A549 (cell line): ENCODE results near the gene GPR153. TPM values are rescaled to one million over a fixed set of nuclear protein-coding genes. Genes with fewer than 3 reads are reported as not detected.

ENCODE experiments used
- ATAC-seq, 2 experiments: fragments of 200-7000 bp in 1 of 2; fragments of >200 bp in 1 of 2; cut with Nextera tagmentation in 1 of 2; cut with Tn5 transposase in 1 of 2; 3 replicates each; pipeline versions ENCODE4 v1.8.0 to v1.9.1; 2018 to 2020; ENCODE audit warnings: mild to moderate bottlenecking in 1 of 2, moderate library complexity in 1 of 2
- CTCF ChIA-PET: fragments of 300-600 bp; sonication (Branson Sonifier 250); formaldehyde crosslinking; extraction: SDS; loops from one replicate; lab custom pipeline; 2021; ENCODE audit warnings: antibody characterized with exemption, inconsistent platforms; lab: Yijun Ruan, JAX
- POLR2A ChIA-PET: fragments of 350-600 bp; formaldehyde crosslinking; extraction: SDS; loops from one replicate; lab custom pipeline; 2021; ENCODE audit warnings: antibody characterized with exemption, inconsistent platforms; lab: Yijun Ruan, JAX
- DNase-seq, 2 experiments: peaks; one replicate each; pipeline versions ENCODE4 v3.0.0 to v3.0.0-alpha.2; 2011 to 2016; ENCODE audit warnings: low read depth in 1 of 2, low spot score in 1 of 2
- FAIRE-seq: peaks from 2 replicates; lab custom pipeline; 2011; peaks lifted over from hg19 to GRCh38; lab: Jason Lieb, UNC
- H3K27ac ChIP-seq, 2 experiments: fragments of >200 bp; sonication (Bioruptor Twin); formaldehyde crosslinking; 3 replicates each; pipeline ENCODE4 v1.5.1; 2016 to 2017
- H3K4me1 ChIP-seq: fragments of >200 bp; sonication (Bioruptor Twin); formaldehyde crosslinking; 3 replicates; pipeline ENCODE4 v1.6.1; 2016
- H3K4me2 ChIP-seq: fragments of >200 bp; sonication (Bioruptor Twin); formaldehyde crosslinking; 3 replicates; pipeline ENCODE4 v1.6.1; 2016
- H3K4me3 ChIP-seq: fragments of >200 bp; sonication (Bioruptor Twin); formaldehyde crosslinking; 3 replicates; pipeline ENCODE4 v1.5.1; 2016
- H3K9me3 ChIP-seq: fragments of >200 bp; sonication (Bioruptor Twin); formaldehyde crosslinking; 3 replicates; pipeline ENCODE4 v1.6.1; 2016
- BCL3 ChIP-seq: fragments of >200 bp; sonication (Bioruptor Twin); formaldehyde crosslinking; IDR thresholded peaks from 3 replicates; pipeline ENCODE4 v1.6.1; 2016
- EP300 ChIP-seq, 2 experiments: fragments of >200 bp; sonication (Bioruptor Twin); formaldehyde crosslinking; IDR thresholded peaks; 2 replicates in 1 of 2; 3 replicates in 1 of 2; pipeline ENCODE4 v1.6.1; 2016 to 2017
- HDAC2 ChIP-seq: fragments of 200-600 bp; sonication (generic); IDR thresholded peaks from 2 replicates; pipeline ENCODE4 v1.6.1; 2016
- HMGXB4 ChIP-seq: fragments of 250-450 bp; sonication (Bioruptor Pico); IDR thresholded peaks from 2 replicates; pipeline ENCODE4 v1.5.0; 2021; ENCODE audit warnings: mild to moderate bottlenecking, moderate library complexity, borderline replicate concordance
- HOXB13 ChIP-seq: fragments of 250-450 bp; sonication (Bioruptor Pico); IDR thresholded peaks from 2 replicates; pipeline ENCODE4 v1.5.0; 2020; ENCODE audit warnings: low read depth, mild to moderate bottlenecking, moderate library complexity
- HOXB5 ChIP-seq: fragments of 250-450 bp; sonication (Bioruptor Pico); IDR thresholded peaks from 2 replicates; pipeline ENCODE4 v1.5.0; 2020; ENCODE audit warnings: mild to moderate bottlenecking, moderate library complexity
- JUN ChIP-seq, 2 experiments: fragments of >200 bp; sonication (Bioruptor Twin); formaldehyde crosslinking; IDR thresholded peaks; 2 replicates in 1 of 2; 3 replicates in 1 of 2; pipeline ENCODE4 v1.6.1; 2016 to 2017
- KDM5A ChIP-seq: fragments of 200-600 bp; sonication (generic); IDR thresholded peaks from 2 replicates; pipeline ENCODE4 v1.6.1; 2016; ENCODE audit warnings: antibody characterized with exemption, mild to moderate bottlenecking
- MAZ ChIP-seq: fragments of 150-350 bp; IDR thresholded peaks from 2 replicates; pipeline ENCODE4 v1.6.1; 2014; ENCODE audit warnings: antibody characterized with exemption, low read depth, low read length, borderline replicate concordance
- MYC ChIP-seq: IDR thresholded peaks from 2 replicates; pipeline ENCODE4 v1.6.1; 2012; ENCODE audit warnings: mild to moderate bottlenecking, inconsistent platforms, low read length, improper control_type of control experiment, borderline replicate concordance
- NFE2L2 ChIP-seq: fragments of 150-350 bp; conservative IDR thresholded peaks from 2 replicates; pipeline ENCODE4 v1.6.1; 2014; ENCODE audit warnings: low read length
- NPAS2 ChIP-seq: fragments of 250-450 bp; sonication (Bioruptor Pico); IDR thresholded peaks from 2 replicates; pipeline ENCODE4 v1.8.0; 2022; ENCODE audit warnings: mild to moderate bottlenecking, moderate library complexity, borderline replicate concordance
- PBX3 ChIP-seq: IDR thresholded peaks from 2 replicates; pipeline ENCODE4 v1.6.1; 2012
- POLR2A ChIP-seq: IDR thresholded peaks from 2 replicates; pipeline ENCODE4 v1.6.1; 2012; ENCODE audit warnings: mild to moderate bottlenecking, low read length
- RARB ChIP-seq: fragments of 250-450 bp; sonication (Bioruptor Pico); IDR thresholded peaks from 2 replicates; pipeline ENCODE4 v1.8.0; 2021; ENCODE audit warnings: mild to moderate bottlenecking, moderate library complexity
- REST ChIP-seq: fragments of 200-600 bp; sonication (generic); IDR thresholded peaks from 2 replicates; pipeline ENCODE4 v1.6.1; 2016; ENCODE audit warnings: antibody characterized with exemption, mild to moderate bottlenecking, moderate library complexity
- SMC3 ChIP-seq: fragments of >200 bp; sonication (Bioruptor Twin); formaldehyde crosslinking; IDR thresholded peaks from 3 replicates; pipeline ENCODE4 v1.6.1; 2018; ENCODE audit warnings: inconsistent platforms
- SREBF2 ChIP-seq: fragments of 450-650 bp; IDR thresholded peaks from 2 replicates; pipeline ENCODE4 v1.6.1; 2014; ENCODE audit warnings: mild to moderate bottlenecking, moderate library complexity
- ZNF302 ChIP-seq: fragments of 250-450 bp; sonication (Bioruptor Pico); IDR thresholded peaks from 2 replicates; pipeline ENCODE4 v1.9.0; 2021; ENCODE audit warnings: inconsistent platforms, mild to moderate bottlenecking, moderate library complexity
- WGBS: methylation state at CpG from one replicate; pipeline ENCODE4 v1.1.6; 2017; ENCODE audit errors: missing lambda C conversion rate; 5-methylcytosine and 5-hydroxymethylcytosine counted together
- polyA plus RNA-seq, 4 experiments: library from polyadenylated mRNA; depleted of rRNA in 3 of 4; stranded (reverse); fragments of >200 nt; fragmentation: RNase III in 1 of 4; extraction: RNeasy Plus Mini Kit Qiagen cat#74134 plus additional on column Dnase treatment in 1 of 4; gene quantifications; 2 replicates in 3 of 4; 3 replicates in 1 of 4; pipeline ENCODE4 v1.2.3, GENCODE V29; 2011 to 2017

The GPR153 gene
- polyA plus RNA-seq, 2 of the 4 experiments (the other 2 are of a cell fraction) = 0.56 to 1.4 TPM

- FAIRE-seq (no peak), DNase-seq (no peak), ATAC-seq (no peak)
- WGBS = 91% methylated on average over 19 of the region's 23 CpGs
- ChIA-PET CTCF (interaction anchor here (1.6 kb wide), 1 partner anchor 48 kb away, joined by 5 read pairs; no protein-coding TSS in a partner anchor), POLR2A (no interaction called here)
- no peak overlapping the region for H3K27ac ChIP-seq
- H3K4me2 ChIP-seq = no peak overlapping the region
- H3K4me1 ChIP-seq = no peaks in the 10 kb centered on the region; the same call in 2 of the 3 replicates
- no peak for TF ChIP-seq SREBF2
- no peak for TF ChIP-seq KDM5A
- TF ChIP-seq HOXB13 (CRISPR knock-in tag) = no peak
- TF ChIP-seq NPAS2 (CRISPR knock-in tag) = no peak
- TF ChIP-seq HDAC2 = no peak
- no peak for TF ChIP-seq MAZ
- no peak for TF ChIP-seq JUN (IDR thresholded peaks at IDR 0.05)
- TF ChIP-seq MYC = no peak
- TF ChIP-seq EP300 (IDR thresholded peaks at IDR 0.05) = no peak
- TF ChIP-seq RARB (CRISPR knock-in tag) = no peak
- H3K4me3 ChIP-seq = no peak overlapping the region
- H3K9me3 ChIP-seq = no peaks in the 10 kb centered on the region
Measured at GRCh38 chr1:6294890-6295556, 34.1 kb upstream of the GPR153 start.

GRCh38 chr1:6294080-6294889 lies 33.4 kb upstream of the GPR153 start:
- FAIRE-seq (no peak), ATAC-seq (no peak), DNase-seq (no peak)
- POLR2A ChIA-PET = no interaction called here
- Histone ChIP-seq H3K27ac (no peak overlapping the region), H3K4me2 (no peak overlapping the region), H3K4me1 (no peaks in the 10 kb centered on the region), H3K9me3 (no peaks in the 10 kb centered on the region), H3K4me3 (no peak overlapping the region)
- TF ChIP-seq JUN (IDR thresholded peaks at IDR 0.05) (no peak), SMC3 (no peak), POLR2A (no peak), HMGXB4 (CRISPR knock-in tag) (no peak), HOXB5 (CRISPR knock-in tag) (no peak), REST (no peak), KDM5A (no peak), BCL3 (no peak), MAZ (no peak), NPAS2 (CRISPR knock-in tag) (no peak), PBX3 (no peak), NFE2L2 (no peak), ZNF302 (CRISPR knock-in tag) (no peak)
- WGBS = 89% methylated on average over 10 of the region's 14 CpGs
- CTCF ChIA-PET = interaction anchor here (0.6 to 1.3 kb wide), 2 partner anchors 10 to 48 kb away, joined by 3 to 4 read pairs; no protein-coding TSS in a partner anchor
